ENCODE measurements around the gene BCLAF3.

- TF ChIP-seq, protein P1, sequence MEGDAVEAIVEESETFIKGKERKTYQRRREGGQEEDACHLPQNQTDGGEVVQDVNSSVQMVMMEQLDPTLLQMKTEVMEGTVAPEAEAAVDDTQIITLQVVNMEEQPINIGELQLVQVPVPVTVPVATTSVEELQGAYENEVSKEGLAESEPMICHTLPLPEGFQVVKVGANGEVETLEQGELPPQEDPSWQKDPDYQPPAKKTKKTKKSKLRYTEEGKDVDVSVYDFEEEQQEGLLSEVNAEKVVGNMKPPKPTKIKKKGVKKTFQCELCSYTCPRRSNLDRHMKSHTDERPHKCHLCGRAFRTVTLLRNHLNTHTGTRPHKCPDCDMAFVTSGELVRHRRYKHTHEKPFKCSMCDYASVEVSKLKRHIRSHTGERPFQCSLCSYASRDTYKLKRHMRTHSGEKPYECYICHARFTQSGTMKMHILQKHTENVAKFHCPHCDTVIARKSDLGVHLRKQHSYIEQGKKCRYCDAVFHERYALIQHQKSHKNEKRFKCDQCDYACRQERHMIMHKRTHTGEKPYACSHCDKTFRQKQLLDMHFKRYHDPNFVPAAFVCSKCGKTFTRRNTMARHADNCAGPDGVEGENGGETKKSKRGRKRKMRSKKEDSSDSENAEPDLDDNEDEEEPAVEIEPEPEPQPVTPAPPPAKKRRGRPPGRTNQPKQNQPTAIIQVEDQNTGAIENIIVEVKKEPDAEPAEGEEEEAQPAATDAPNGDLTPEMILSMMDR (IDR thresholded peaks at IDR 0.05) = no peak
- TF ChIP-seq EZH2 (IDR thresholded peaks at IDR 0.05) = no peak
Observed at GRCh38 chrX:19964017-19964710, 26.7 kb downstream of the BCLAF3 start.

Data from neural progenitor cell (in vitro differentiated cells).